NT2/D1 (cell line): ENCODE data around the gene CEP19.

Experiments
- SUZ12 ChIP-seq: IDR thresholded peaks from 2 replicates; pipeline ENCODE4 v1.6.1; 2011; ENCODE audit not compliant: insufficient read length, insufficient read depth; ENCODE audit errors: extremely low read depth
- YY1 ChIP-seq: IDR thresholded peaks from 2 replicates; pipeline ENCODE4 v1.6.1; 2011; ENCODE audit not compliant: insufficient read length, insufficient read depth
- ZNF274 ChIP-seq: IDR thresholded peaks from 2 replicates; pipeline ENCODE4 v1.6.1; 2011; ENCODE audit warnings: mild to moderate bottlenecking, low read depth, low read length

- TF ChIP-seq YY1, result no peak
- no peak for TF ChIP-seq ZNF274
- no peak for TF ChIP-seq SUZ12
Measured at GRCh38 chr3:196670339-196670738, 41.7 kb downstream of the CEP19 start.
